ENCODE data around the gene SPTA1.

DNA sequence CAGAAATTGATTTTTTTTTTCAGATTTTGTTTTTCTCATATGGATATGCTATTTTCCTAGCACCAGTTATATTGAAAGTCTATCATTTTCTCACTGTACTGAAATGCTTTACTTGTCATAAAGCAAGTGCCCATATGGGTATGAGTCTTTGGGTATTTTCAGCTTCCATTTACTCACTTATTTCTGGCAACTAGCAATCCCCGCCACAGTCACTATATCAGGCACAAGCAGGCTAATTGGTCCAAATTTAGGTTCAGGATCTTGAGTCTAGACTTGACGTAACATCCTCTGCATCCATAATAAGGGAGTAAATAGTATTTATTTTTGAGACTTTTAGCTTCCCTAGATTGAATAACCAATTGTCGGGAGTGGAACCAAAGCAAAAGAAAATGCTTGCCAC lies 109.0 kb downstream of the SPTA1 start:
- TF ChIP-seq, protein P1, sequence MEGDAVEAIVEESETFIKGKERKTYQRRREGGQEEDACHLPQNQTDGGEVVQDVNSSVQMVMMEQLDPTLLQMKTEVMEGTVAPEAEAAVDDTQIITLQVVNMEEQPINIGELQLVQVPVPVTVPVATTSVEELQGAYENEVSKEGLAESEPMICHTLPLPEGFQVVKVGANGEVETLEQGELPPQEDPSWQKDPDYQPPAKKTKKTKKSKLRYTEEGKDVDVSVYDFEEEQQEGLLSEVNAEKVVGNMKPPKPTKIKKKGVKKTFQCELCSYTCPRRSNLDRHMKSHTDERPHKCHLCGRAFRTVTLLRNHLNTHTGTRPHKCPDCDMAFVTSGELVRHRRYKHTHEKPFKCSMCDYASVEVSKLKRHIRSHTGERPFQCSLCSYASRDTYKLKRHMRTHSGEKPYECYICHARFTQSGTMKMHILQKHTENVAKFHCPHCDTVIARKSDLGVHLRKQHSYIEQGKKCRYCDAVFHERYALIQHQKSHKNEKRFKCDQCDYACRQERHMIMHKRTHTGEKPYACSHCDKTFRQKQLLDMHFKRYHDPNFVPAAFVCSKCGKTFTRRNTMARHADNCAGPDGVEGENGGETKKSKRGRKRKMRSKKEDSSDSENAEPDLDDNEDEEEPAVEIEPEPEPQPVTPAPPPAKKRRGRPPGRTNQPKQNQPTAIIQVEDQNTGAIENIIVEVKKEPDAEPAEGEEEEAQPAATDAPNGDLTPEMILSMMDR (optimal IDR thresholded peaks at IDR 0.05 in 1 of 3, IDR thresholded peaks at IDR 0.05 in 1 of 3, conservative IDR thresholded peaks at IDR 0.05 in 1 of 3; ENCODE audit: extremely low read depth in 1 of 3, insufficient read depth in 2 of 3, low read length in 3 of 3), result no peak
- no peak for TF ChIP-seq EZH2 (IDR thresholded peaks at IDR 0.05; ENCODE audit: low read length)
